Measurements from ENCODE around the gene RNASE7.

The RNASE7 gene

GRCh38 chr14:21053184-21054122, 11.3 kb downstream of the RNASE7 start:
- no peaks in the 10 kb centered on the region for H3K79me2 ChIP-seq (ENCODE audit: control insufficient read depth, low read length)
- no peaks in the 10 kb centered on the region for H3K4me1 ChIP-seq (ENCODE audit: control insufficient read depth, low read length)
- TF ChIP-seq CTCF (IDR thresholded peaks at IDR 0.05; ENCODE audit: low read depth, low read length, poor library complexity, severe bottlenecking) (no peak), EZH2phosphoT487 (IDR thresholded peaks at IDR 0.05; ENCODE audit: borderline replicate concordance, low read length) (no peak)
- no peak overlapping the region for H3K27ac ChIP-seq (ENCODE audit: low read depth, low read length)
- H3K9me2 ChIP-seq (replicated peaks; ENCODE audit: control insufficient read depth, low read length), result no peaks in the 10 kb centered on the region
- no peak overlapping the region for H3K4me3 ChIP-seq (ENCODE audit: low read length)
- no peak overlapping the region for H3K4me2 ChIP-seq (ENCODE audit: low read length)
- no peaks in the 10 kb centered on the region for H3K9me3 ChIP-seq (ENCODE audit: control insufficient read depth, insufficient read depth, low read length)
- peaks cover 20% of the 10 kb centered on the region for H3K27me3 ChIP-seq (ENCODE audit: control insufficient read depth, low read length)
- no peaks in the 10 kb centered on the region for H3K36me3 ChIP-seq (ENCODE audit: control insufficient read depth, low read length)
- no peaks in the 10 kb centered on the region for H3F3A ChIP-seq (ENCODE audit: control insufficient read depth, insufficient read depth)
- H4K20me1 ChIP-seq (ENCODE audit: control insufficient read depth, insufficient read depth, low read depth, low read length), result no peaks in the 10 kb centered on the region

DNA sequence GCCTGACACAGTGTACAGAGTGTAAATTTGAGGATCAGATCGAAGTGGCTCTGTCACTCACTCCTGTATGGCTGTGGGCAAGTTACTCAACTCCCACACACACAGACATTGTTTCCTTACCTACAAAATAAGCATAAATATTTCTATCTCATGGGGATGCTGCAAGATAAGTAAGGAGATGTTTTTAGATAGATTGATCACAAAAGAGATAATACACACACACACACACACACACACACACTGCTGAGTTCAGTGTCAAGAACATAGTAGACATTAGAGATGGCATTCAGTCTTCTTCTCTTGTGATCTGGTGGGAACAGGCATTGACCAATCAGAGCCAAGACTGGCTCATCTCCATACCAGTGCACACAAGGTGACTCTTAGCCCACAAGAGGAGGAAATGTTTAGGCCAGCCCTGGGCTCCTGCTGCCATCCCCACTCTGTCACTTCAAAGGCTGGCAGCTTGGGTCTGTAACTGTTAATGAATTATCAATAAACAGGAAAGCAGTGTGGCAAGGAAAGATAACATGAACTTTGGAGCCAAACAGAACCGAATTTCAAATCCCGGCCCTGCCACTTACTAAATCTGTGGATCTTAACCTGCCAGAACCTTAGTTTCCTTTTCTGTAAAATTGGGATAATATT, 12.1 kb downstream of the RNASE7 start:
- no peaks in the 10 kb centered on the region for H3K9me2 ChIP-seq (replicated peaks; ENCODE audit: control insufficient read depth, low read length)
- TF ChIP-seq EZH2phosphoT487 (IDR thresholded peaks at IDR 0.05; ENCODE audit: borderline replicate concordance, low read length) (no peak), CTCF (IDR thresholded peaks at IDR 0.05; ENCODE audit: low read depth, low read length, poor library complexity, severe bottlenecking) (no peak)
- no peaks in the 10 kb centered on the region for H3F3A ChIP-seq (ENCODE audit: control insufficient read depth, insufficient read depth)
- H4K20me1 ChIP-seq (ENCODE audit: control insufficient read depth, insufficient read depth, low read depth, low read length), result no peaks in the 10 kb centered on the region
- H3K79me2 ChIP-seq (ENCODE audit: control insufficient read depth, low read length), result no peaks in the 10 kb centered on the region
- H3K4me1 ChIP-seq (ENCODE audit: control insufficient read depth, low read length), result no peaks in the 10 kb centered on the region
- H3K4me2 ChIP-seq (ENCODE audit: low read length), result no peak overlapping the region
- H3K36me3 ChIP-seq (ENCODE audit: control insufficient read depth, low read length), result no peaks in the 10 kb centered on the region
- peaks cover 18% of the 10 kb centered on the region; the same call in 1 of the 2 replicates for H3K27me3 ChIP-seq (ENCODE audit: control insufficient read depth, low read length)
- H3K9me3 ChIP-seq (ENCODE audit: control insufficient read depth, insufficient read depth, low read length), result no peaks in the 10 kb centered on the region
- H3K4me3 ChIP-seq (ENCODE audit: low read length), result no peak overlapping the region
- no peak overlapping the region for H3K27ac ChIP-seq (ENCODE audit: low read depth, low read length)

GRCh38 chr14:21054768-21055145, 12.6 kb downstream of the RNASE7 start:
- Histone ChIP-seq H3K79me2 (ENCODE audit: control insufficient read depth, low read length) (no peaks in the 10 kb centered on the region), H3K4me2 (ENCODE audit: low read length) (no peak overlapping the region), H3K36me3 (ENCODE audit: control insufficient read depth, low read length) (no peaks in the 10 kb centered on the region), H3F3A (ENCODE audit: control insufficient read depth, insufficient read depth) (no peaks in the 10 kb centered on the region), H3K9me2 (replicated peaks; ENCODE audit: control insufficient read depth, low read length) (no peaks in the 10 kb centered on the region), H3K4me3 (ENCODE audit: low read length) (no peak overlapping the region), H4K20me1 (ENCODE audit: control insufficient read depth, insufficient read depth, low read depth, low read length) (no peaks in the 10 kb centered on the region), H3K27me3 (ENCODE audit: control insufficient read depth, low read length) (peaks cover 15% of the 10 kb centered on the region; the same call in 1 of the 2 replicates), H3K27ac (ENCODE audit: low read depth, low read length) (no peak overlapping the region), H3K4me1 (ENCODE audit: control insufficient read depth, low read length) (no peaks in the 10 kb centered on the region), H3K9me3 (ENCODE audit: control insufficient read depth, insufficient read depth, low read length) (no peaks in the 10 kb centered on the region)
- TF ChIP-seq CTCF (IDR thresholded peaks at IDR 0.05; ENCODE audit: low read depth, low read length, poor library complexity, severe bottlenecking) (no peak), EZH2phosphoT487 (IDR thresholded peaks at IDR 0.05; ENCODE audit: borderline replicate concordance, low read length) (no peak)

Measured in DOHH2 (cell line).